HG03354 (cell line): ENCODE data around the gene SLMAP.
"Not testable (repeated sequence)": the region's sequence is repeated elsewhere in the genome, so short reads cannot be mapped to it uniquely, and the experiment has no call there.

ENCODE experiments used
- ATAC-seq: cut with Tn5 transposase; IDR thresholded peaks from one replicate; pipeline ENCODE4 v1.9.1; 2021; ENCODE audit warnings: mild to moderate bottlenecking; ENCODE audit not compliant: unreplicated experiment, poor library complexity, severe bottlenecking

SLMAP gene

GRCh38 chr3:57863380-57863779 is 107.3 kb downstream of the SLMAP start:
- ATAC-seq = no peak

GRCh38 chr3:57864853-57865252 is 108.7 kb downstream of the SLMAP start:
- ATAC-seq = no peak

- ATAC-seq = not testable (repeated sequence)
Observed at GRCh38 chr3:57869110-57869509, 113.0 kb downstream of the SLMAP start.

GRCh38 chr3:57872606-57873005 is 116.5 kb downstream of the SLMAP start:
- ATAC-seq = no peak

DNA sequence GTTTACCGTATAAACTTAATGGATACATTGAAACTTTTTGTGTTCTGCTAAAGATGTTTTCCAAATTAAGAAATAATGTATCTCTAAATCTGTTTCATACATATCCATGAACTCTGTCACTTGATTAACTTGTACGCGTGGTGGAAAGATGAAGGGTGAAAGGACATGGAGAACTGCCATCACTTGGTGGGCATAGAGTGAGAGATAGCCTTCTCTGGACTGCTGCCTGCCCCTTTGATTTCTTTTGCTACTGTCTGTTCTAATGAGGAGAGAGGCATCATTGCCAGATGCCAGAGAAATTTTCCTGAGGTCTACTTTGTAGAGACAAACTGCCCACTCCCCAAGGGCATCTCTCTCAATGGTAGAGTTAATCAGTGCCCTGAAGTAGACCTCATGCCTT is 120.5 kb downstream of the SLMAP start:
- no peak for ATAC-seq

- ATAC-seq = no peak
Observed at GRCh38 chr3:57877116-57877515, 121.0 kb downstream of the SLMAP start.

GRCh38 chr3:57884436-57884835 is 128.3 kb downstream of the SLMAP start:
- ATAC-seq = not testable (repeated sequence)

- ATAC-seq = no peak
Observed at GRCh38 chr3:57889807-57890206, 133.7 kb downstream of the SLMAP start.

DNA sequence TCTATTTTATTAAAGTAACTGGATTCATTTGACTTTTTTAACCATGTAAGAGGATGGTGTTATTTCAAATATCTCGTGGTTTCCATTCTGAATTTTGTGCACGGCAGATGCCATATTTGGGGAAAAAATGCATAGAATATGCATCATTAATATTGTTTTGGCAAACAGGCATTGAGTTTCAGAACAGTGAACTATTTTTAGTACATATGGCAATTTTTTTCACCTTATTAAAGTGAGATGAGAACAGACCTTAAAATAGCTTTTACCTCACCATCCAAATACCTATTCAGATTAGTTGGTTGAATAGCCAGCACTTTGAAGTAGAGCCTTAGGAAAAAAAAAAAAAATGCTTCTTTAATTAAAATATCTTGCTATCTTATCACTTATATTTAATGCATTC is 134.8 kb downstream of the SLMAP start:
- ATAC-seq = no peak

GRCh38 chr3:57892423-57892822 is 136.3 kb downstream of the SLMAP start:
- ATAC-seq = no peak

GRCh38 chr3:57893156-57893555 is 137.0 kb downstream of the SLMAP start:
- no peak for ATAC-seq

- no peak for ATAC-seq
Observed at GRCh38 chr3:57893668-57894067, 137.6 kb downstream of the SLMAP start.

DNA sequence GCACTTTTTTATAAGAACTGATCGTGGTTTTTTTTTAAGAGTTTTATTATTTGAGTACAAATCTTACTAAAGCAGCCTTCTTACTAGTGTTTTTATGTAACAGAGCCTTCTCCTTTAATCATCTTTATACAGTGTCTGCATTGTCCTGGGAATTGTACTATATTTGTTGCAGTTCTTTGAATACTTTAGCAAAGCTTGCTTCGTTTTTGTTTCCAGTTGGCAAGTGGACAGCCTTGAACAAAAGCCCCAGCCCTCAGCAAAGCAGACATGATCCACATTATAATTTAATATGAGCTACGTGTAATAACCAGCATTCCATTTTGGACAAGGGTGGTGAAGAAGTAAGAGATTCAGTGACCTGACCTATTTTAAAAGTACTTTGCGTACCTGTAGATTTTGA is 139.9 kb downstream of the SLMAP start:
- ATAC-seq = no peak

DNA sequence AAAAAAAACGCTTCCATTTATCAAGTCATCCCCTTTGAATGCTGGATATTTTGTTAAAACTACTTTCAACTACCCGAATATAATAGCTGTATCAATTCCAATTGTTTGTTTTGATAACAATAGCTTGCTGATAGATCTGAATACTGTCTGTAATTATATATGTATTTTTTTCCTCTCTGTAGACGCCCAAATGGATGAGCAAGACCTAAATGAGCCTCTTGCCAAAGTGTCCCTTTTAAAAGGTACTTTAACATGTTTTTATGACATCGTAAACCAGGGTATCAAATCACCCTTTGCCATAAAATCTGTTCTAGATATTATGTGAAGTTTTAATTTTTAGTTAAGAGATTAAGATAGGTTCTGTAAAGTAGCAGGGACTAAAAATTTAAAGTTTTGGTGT is 140.6 kb downstream of the SLMAP start:
- no peak for ATAC-seq

DNA sequence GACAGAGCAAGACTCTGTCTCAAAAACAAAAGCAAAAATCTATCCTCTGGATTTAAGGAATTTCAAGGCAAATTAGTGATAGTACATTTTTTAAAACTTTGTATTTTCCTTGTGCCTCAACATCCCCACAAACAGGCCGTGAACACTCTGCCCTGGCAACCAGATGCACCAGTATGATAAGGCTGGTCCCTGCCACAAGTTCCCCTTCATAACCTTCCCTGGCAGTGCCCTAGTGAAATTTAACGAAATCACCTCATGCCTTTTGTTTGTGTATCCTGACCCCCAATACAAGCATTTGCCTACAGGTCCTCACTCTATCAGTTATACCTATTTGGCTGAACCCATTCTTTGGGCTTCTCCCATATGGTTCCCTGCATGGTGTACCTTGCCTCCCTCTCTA is 144.7 kb downstream of the SLMAP start:
- no peak for ATAC-seq

DNA sequence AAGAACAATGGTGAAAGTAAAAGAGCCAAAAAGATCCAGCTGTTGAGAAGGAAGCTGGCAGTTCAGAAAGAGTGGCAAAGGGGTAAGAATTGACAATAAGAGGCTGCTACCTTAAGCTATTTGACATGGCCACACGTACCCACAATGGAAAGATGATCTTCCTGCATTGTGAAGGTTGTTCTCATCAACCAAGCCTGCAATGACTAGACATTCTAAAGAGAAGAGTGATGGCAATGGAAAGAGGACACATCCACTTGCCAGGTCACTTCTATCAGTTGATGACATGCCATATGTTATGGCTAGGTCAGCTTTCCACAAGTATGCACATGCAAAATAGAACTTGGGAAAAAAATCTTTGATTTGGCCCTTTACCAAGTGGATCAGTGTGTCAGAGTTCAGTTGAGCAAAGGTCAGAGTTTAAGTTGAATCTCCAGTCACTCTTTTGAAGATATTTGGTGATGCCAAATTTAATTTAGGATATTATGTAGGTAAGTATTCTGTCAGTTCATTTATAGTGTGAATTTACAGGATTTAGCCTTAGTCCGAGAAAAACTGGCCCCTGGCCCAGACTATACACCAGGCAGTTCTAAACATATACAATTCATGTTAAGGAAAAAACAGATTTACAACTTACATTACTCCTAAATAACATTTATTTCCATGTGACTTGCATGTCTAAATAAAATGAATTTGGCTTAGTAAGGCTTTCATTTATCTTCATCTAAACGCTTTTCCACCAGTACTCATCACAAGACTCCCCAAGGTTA is 147.2 kb downstream of the SLMAP start:
- no peak for ATAC-seq

DNA sequence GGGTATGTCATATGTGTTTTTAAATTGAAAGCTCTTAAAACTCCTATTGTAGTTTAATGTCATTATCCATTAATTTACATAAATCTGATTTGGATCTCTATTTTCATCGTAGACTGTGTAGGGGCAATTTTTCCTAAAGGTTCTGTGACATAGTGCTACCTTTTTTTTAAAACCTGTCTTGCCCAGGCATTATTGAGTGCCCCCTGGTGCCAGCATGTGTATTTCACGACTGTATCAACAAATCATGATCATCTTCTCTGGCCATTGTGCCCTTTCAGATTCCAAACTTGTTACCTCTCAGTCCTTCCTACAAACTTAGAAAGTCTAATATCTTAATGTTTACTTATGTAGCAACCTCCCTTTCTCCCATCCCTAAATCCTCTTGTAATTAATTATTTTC is 154.9 kb downstream of the SLMAP start:
- no peak for ATAC-seq

GRCh38 chr3:57911593-57911992 is 155.5 kb downstream of the SLMAP start:
- ATAC-seq = no peak

GRCh38 chr3:57917601-57918000 is 161.5 kb downstream of the SLMAP start:
- ATAC-seq = no peak

GRCh38 chr3:57918123-57918837 is 162.2 kb downstream of the SLMAP start:
- ATAC-seq = no peak

GRCh38 chr3:57919987-57920386 is 163.9 kb downstream of the SLMAP start:
- ATAC-seq = no peak
